Spinal cord (tissue), 10 donors: ENCODE measurements around the gene DHRS4L2. TPM values are rescaled to one million over a fixed set of nuclear protein-coding genes. Genes with fewer than 3 reads are reported as not detected.
"Not testable (repeated sequence)": the region's sequence is repeated elsewhere in the genome, so short reads cannot be mapped to it uniquely, and the experiment has no call there.

Experiments
- DNase-seq, 6 donors: peaks; one replicate each; pipeline versions ENCODE4 v3.0.0 to v3.0.0-alpha.2; 2013 to 2015; ENCODE audit warnings: low spot score in 6 of 6, low read depth in 4 of 6
- H3K27ac ChIP-seq: one replicate; pipeline ENCODE4 v1.5.1; 2013; ENCODE audit warnings: low read depth, low read length, control low read depth
- H3K27me3 ChIP-seq: one replicate; pipeline ENCODE4 v1.6.1; 2013; ENCODE audit warnings: low read length; ENCODE audit not compliant: control insufficient read depth, insufficient read depth
- H3K36me3 ChIP-seq: one replicate; pipeline ENCODE4 v1.6.1; 2013; ENCODE audit warnings: low read length; ENCODE audit not compliant: control insufficient read depth, insufficient read depth
- H3K4me1 ChIP-seq: one replicate; pipeline ENCODE4 v1.6.1; 2013; ENCODE audit warnings: low read length; ENCODE audit not compliant: control insufficient read depth, insufficient read depth
- H3K4me3 ChIP-seq: one replicate; pipeline ENCODE4 v1.5.1; 2013; ENCODE audit warnings: low read depth, low read length, control low read depth
- H3K9me3 ChIP-seq: one replicate; pipeline ENCODE4 v1.6.1; 2013; ENCODE audit warnings: low read length; ENCODE audit not compliant: control insufficient read depth, insufficient read depth
- WGBS: methylation state at CpG from one replicate; pipeline ENCODE4 v1.1.5; 2013; ENCODE audit warnings: missing lambda C conversion rate; ENCODE audit not compliant: insufficient coverage; 5-methylcytosine and 5-hydroxymethylcytosine counted together
- polyA plus RNA-seq, 2 donors: library from polyadenylated mRNA; unstranded; fragments of 120-200 nt; gene quantifications; one replicate each; pipeline ENCODE4 v1.2.1, GENCODE V29; 2013; ENCODE audit not compliant: insufficient read length in 2 of 2
- total RNA-seq, 2 donors: library from RNA; depleted of rRNA in 1 of 2; stranded (reverse); fragments of 120-200 nt in 1 of 2; fragments of >200 nt in 1 of 2; gene quantifications; one replicate each; pipeline versions ENCODE4 v1.2.3 to v1.2.4, GENCODE V29; 2013 to 2014
- donor health status: healthy.

The DHRS4L2 gene
- total and polyA plus RNA-seq, 4 donors = 5.6 to 22.5 (median 13.9) TPM

DNA sequence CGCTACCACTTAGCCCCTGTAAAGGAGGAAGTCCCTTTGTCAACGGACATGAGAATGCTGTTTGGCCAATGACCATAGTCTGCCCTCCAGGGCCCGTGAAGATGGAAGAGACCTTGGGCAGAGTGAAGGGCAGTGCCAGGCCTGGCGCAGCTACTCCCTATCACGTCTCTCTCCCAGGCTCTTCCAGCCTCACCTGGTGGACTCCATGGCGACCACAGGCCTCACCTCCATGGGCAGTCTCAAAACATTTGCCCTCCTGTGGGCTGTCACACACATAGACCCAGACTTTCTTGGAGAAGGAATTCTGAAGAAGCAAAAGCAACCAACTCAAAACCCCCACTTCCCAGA is 35.6 kb upstream of the DHRS4L2 start:
- H3K9me3 ChIP-seq, H3K27me3 ChIP-seq, H3K36me3 ChIP-seq, DNase-seq: not testable (repeated sequence)
- peaks cover 23% of the 10 kb centered on the region for H3K4me1 ChIP-seq
- WGBS = 59% methylated on average over 5 of the region's 6 CpGs
- peak overlapping the region; percentile 61 for H3K4me3 ChIP-seq
- H3K27ac ChIP-seq = peak overlapping the region; percentile 74

DNA sequence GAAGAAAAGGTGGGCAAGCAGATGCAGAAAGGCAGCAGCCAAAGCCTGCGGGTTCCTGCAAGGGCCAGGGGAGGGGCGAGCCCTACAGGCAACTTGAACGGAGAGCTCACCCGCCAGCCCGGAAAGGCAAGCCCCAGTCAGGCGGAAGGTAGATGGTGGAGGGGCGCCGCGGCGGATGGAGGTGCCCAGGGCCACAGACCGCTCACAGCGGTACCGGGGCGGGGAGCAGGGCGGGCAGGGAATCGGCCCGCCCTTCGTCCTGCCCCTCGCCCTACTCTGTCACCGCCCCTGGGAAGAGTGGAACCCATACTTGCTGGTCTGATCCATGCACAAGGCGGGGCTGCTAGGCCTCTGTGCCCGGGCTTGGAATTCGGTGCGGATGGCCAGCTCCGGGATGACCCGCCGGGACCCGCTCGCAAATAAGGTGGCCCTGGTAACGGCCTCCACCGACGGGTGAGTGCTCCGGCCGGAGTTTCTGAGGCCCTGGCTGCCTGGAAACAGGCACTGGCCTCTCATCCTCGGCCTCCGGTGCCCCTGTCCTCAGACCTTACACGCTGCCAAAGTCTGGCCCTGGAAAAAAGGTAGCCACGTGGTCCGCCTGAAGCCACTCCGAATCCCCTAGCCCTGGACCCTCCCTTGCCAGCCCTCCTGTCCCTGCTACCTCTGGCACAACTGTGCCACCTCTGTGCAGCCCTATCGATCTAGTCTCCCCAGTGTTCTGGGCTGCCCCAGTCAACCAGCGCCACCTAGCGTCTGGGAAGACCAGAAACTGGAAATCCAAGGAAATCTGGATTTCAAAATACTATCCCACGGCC is 35.1 kb upstream of the DHRS4L2 start, which contains the start of gene DHRS4:
DHRS4 (plus strand) TSS at position 307 of the 815 bp plus-strand sequence; CDS start at position 326, 19 bp downstream.
- Histone ChIP-seq H3K4me1 (peaks cover 23% of the 10 kb centered on the region), H3K27ac (peak within 1 kb of the TSS; percentile 74), H3K27me3 (no peaks in the 10 kb centered on the region), H3K9me3 (no peaks in the 10 kb centered on the region), H3K36me3 (no peaks in the 10 kb centered on the region), H3K4me3 (peak within 1 kb of the TSS; percentile 61)
- 1% methylated on average over 44 of the region's 44 CpGs for WGBS
- peak; percentile 65 to 93 (median 74) for DNase-seq

GRCh38 chr14:23954279-23954614 is 34.5 kb upstream of the DHRS4L2 start:
- H3K27ac ChIP-seq = peak overlapping the region; percentile 74
- H3K9me3 ChIP-seq = not testable (repeated sequence)
- peak overlapping the region; percentile 61 for H3K4me3 ChIP-seq

DNA sequence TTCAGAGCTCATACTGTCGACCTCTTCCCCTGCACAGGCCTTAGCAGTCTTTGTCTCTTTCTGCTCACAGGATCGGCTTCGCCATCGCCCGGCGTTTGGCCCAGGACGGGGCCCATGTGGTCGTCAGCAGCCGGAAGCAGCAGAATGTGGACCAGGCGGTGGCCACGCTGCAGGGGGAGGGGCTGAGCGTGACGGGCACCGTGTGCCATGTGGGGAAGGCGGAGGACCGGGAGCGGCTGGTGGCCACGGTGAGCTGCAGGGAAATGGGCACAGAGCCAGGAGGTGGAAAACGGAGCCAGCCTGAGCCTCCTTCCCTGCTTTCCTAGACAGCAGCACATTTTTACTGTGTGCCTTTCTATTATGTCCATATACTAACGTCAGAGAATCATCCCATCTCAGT is 33.8 kb upstream of the DHRS4L2 start:
- 85% methylated on average over 6 of the region's 20 CpGs for WGBS
- not testable (repeated sequence) for H3K27me3 ChIP-seq, H3K9me3 ChIP-seq, H3K4me3 ChIP-seq, H3K27ac ChIP-seq, H3K36me3 ChIP-seq
- H3K4me1 ChIP-seq = peaks cover 23% of the 10 kb centered on the region
- DNase-seq = peak in 2 of 6 donors; percentile 53 to 56

More at GRCh38 chr14:23954279-23954614, 34.5 kb upstream of the DHRS4L2 start:
- peaks cover 23% of the 10 kb centered on the region for H3K4me1 ChIP-seq
- not testable (repeated sequence) for DNase-seq, H3K36me3 ChIP-seq, H3K27me3 ChIP-seq
- WGBS = 5% methylated on average over 3 of the region's 6 CpGs

- 83% methylated on average over 2 of the region's 2 CpGs for WGBS
- not testable (repeated sequence) for DNase-seq
Observed at GRCh38 chr14:23955811-23956210, 32.9 kb upstream of the DHRS4L2 start.

DNA sequence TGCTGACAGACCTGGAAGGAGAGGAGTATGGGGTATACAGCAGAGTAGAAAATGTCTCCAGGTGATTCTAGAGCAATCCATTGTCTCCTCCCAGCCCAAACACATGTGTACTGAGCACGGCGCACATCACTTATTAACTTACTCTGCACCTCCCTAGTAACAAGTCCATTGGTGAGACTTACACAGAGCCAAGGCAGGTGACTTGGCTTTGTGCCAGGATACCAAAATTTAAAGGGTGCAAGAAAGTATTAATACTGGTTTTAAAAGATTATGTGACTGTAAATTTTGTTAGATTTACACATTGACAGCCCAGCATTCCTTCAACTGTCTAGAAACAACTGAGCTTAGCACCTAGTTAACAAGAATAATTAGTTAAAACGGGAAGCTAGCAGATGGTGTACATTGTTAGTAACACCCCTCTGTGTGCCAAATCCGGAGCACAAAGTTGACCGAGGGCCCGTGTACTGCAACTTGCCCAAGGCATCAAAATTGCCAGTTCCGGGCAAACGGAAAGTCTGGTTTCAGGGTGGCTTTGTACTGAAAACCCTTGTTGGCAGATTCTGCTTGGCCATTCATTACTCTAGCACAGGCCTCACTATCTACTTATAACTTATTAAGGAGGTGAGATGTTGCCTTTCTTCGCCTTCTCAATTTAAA is 30.7 kb upstream of the DHRS4L2 start:
- H3K36me3 ChIP-seq, H3K27ac ChIP-seq, H3K27me3 ChIP-seq, H3K9me3 ChIP-seq, H3K4me3 ChIP-seq: not testable (repeated sequence)
- DNase-seq = peak in 1 of 6 donors; percentile 40
- peaks cover 15% of the 10 kb centered on the region for H3K4me1 ChIP-seq
- 90% methylated on average over 3 of the region's 9 CpGs for WGBS

More at GRCh38 chr14:23955811-23956210, 32.9 kb upstream of the DHRS4L2 start:
- H3K27ac ChIP-seq, H3K27me3 ChIP-seq, H3K36me3 ChIP-seq, H3K4me3 ChIP-seq, H3K9me3 ChIP-seq: not testable (repeated sequence)
- peaks cover 23% of the 10 kb centered on the region for H3K4me1 ChIP-seq

- DNase-seq, H3K27ac ChIP-seq, H3K36me3 ChIP-seq, H3K9me3 ChIP-seq, H3K4me3 ChIP-seq, H3K27me3 ChIP-seq, H3K4me1 ChIP-seq: not testable (repeated sequence)
Observed at GRCh38 chr14:23960899-23961298, 27.8 kb upstream of the DHRS4L2 start.

GRCh38 chr14:23961704-23962103 is 27.0 kb upstream of the DHRS4L2 start:
- DNase-seq, H3K27me3 ChIP-seq, H3K27ac ChIP-seq, H3K9me3 ChIP-seq, H3K4me3 ChIP-seq, H3K36me3 ChIP-seq, H3K4me1 ChIP-seq: not testable (repeated sequence)
- no CpG with 5 or more reads among the region's 2 CpGs for WGBS

DNA sequence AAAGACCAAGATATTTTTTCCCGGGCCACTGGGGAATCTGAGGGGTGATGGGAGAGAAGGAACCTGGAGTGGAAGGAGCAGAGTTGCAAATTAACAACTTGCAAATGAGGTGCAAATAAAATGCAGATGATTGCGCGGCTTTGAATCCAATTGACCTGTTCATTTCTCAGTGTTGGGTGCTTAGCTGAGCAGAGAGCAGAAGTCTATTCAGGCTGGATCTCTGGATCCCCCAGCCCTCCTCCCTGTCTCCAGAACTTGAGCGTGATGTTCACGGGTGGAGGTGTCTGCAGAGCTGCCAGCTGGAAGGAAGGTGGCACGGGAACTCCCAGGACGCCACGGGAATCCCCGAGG is 19.6 kb upstream of the DHRS4L2 start:
- not testable (repeated sequence) for H3K4me3 ChIP-seq, H3K27me3 ChIP-seq, H3K27ac ChIP-seq, H3K4me1 ChIP-seq, H3K36me3 ChIP-seq, DNase-seq, H3K9me3 ChIP-seq
- no CpG with 5 or more reads among the region's 9 CpGs for WGBS
